ENCODE results near the gene RNF222.

- TF ChIP-seq POLR2AphosphoS5 (IDR thresholded peaks at IDR 0.05; ENCODE audit: low read depth), result no peak
- TF ChIP-seq ZNF114 (CRISPR knock-in tag; IDR thresholded peaks at IDR 0.05), result no peak
- no peak for TF ChIP-seq CTCF (conservative IDR thresholded peaks at IDR 0.05; ENCODE audit: low read depth in 2 of 2)
- TF ChIP-seq EZH2phosphoT487 (IDR thresholded peaks at IDR 0.05; ENCODE audit: unreplicated experiment), result no peak
- TF ChIP-seq JUNB (IDR thresholded peaks at IDR 0.05; ENCODE audit: unreplicated experiment), result no peak
- no peak for TF ChIP-seq EZH2 (IDR thresholded peaks at IDR 0.05; ENCODE audit: low read depth, unreplicated experiment)
- TF ChIP-seq REST (IDR thresholded peaks at IDR 0.05; ENCODE audit: unreplicated experiment), result no peak
- no peak for TF ChIP-seq CREB1 (CRISPR knock-in tag; IDR thresholded peaks at IDR 0.05; ENCODE audit: low read depth)
- TF ChIP-seq NANOG (IDR thresholded peaks at IDR 0.05; ENCODE audit: borderline replicate concordance), result no peak
- TF ChIP-seq ZNF331 (CRISPR knock-in tag; IDR thresholded peaks at IDR 0.05; ENCODE audit: low read depth), result no peak
- no peak for TF ChIP-seq ZNF462 (CRISPR knock-in tag; IDR thresholded peaks at IDR 0.05)
- no peak for TF ChIP-seq STAT1 (IDR thresholded peaks at IDR 0.05; ENCODE audit: unreplicated experiment)
Observed at GRCh38 chr17:8426094-8426720, 28.6 kb upstream of the RNF222 start.

Data from GM23338 (cell line).